ENCODE results near the gene CD2AP.

- TF ChIP-seq POLR2AphosphoS5 (IDR thresholded peaks at IDR 0.05; ENCODE audit: insufficient read depth in 1 of 2, low read depth in 1 of 2), result no peak
- TF ChIP-seq CTCF (IDR thresholded peaks at IDR 0.05), result no peak
- no peak for TF ChIP-seq POLR2A (IDR thresholded peaks at IDR 0.05)
These were observed 22.7 kb upstream of the CD2AP start for GRCh38 chr6:47454713-47455396.

Data from vagina (tissue), 2 donors.